Activated CD4-positive, alpha-beta T cell treated with anti-CD3 and anti-CD28 coated beads, Interleukin-2, Interleukin-6, amounts not matched to agents 100 ng/mL and 50 ng/mL, durations not matched to agents 16 hours and 8 hours (primary cell): ENCODE results near the gene BRD3.
"Not testable (repeated sequence)": the region's sequence is repeated elsewhere in the genome, so short reads cannot be mapped to it uniquely, and the experiment has no call there.

Experiments
- DNase-seq: peaks from one replicate; pipeline ENCODE4 v3.0.0-alpha.2; 2020

Gene BRD3

DNA sequence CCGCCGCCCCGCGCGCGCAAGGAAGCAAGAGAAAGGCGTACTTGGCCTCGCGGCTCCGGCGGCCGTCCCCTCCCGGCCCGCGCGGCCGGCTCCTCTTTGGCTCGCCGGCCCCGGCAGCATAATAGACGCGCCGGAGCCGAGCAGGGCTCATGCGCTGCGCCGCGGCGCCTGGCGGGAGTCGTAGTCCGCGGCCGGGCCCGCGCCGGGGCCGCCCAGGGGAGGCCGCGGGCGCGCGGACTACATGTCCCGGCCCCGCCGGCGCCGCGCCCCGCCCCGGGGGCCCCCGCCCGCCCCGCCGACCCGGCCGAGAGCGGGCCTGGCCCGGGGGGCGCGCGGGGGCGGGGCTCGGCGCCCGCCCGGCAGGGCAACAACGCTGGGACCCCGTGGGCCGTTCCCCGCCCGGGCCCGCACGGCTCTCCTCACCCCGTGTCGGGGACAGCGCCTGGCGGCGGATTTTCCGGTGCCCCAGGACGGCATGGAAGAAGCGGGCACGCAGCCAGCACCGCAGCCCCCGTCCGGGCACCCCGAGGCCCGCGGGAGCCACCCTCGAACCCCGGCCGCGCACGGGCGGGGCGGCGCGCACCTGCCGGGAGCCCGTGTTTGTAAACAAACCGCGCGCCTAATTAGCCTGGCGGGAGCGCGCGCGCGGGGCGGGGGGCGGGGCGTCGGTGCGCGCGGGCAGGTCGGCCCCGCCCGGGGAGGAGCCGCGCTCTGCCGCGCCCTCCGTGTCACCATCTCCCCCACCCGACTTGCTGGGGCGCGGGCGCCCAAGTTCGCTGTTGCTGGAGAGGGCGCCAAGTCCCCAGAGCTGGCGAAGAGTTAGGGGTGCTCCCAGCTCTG lies at the start of gene BRD3:
TSS of gene BRD3 (minus strand) at position 123 of the 840 bp plus-strand sequence. CDS start 14,549 bp downstream, outside the sequence.
- peak; percentile 88 for DNase-seq

DNA sequence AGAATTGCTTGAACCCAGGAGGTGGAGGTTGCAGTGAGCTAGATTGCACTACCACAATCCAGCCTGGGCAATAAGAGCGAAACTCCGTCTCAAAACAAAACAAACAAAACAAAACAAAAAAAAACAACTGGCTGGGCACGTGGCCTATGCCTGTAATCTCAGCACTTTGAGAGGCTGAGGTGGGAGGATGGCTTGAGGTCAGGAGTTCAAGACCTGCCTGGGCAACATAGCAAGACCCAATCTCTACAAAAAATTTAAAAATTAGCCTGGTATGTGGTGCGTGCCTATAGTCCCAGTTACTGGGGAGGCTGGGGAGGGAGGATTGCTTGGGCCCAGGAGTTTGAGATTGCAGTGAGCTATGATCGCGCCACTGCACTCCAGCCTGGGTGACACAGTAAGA lies 44.7 kb upstream of the BRD3 start:
- DNase-seq: no peak

DNA sequence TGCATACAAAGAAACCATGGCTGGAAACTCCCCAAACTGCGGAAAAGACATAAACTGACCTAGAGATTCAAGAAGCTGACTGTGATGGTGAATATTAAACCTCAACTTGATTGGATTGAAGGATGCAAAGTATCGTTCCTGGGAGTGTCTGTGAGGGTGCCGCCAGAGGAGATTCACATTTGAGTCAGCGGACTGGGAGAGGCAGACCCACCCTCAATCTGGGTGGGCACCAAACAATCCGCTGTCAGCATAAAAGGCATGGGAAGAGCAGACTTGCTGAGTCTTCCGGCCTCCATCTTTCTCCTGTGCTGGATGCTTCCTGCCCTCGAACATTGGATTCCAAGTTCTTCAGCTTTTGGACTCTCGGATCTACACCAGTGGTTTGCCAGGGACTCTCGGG lies 43.2 kb upstream of the BRD3 start:
- no peak for DNase-seq

DNA sequence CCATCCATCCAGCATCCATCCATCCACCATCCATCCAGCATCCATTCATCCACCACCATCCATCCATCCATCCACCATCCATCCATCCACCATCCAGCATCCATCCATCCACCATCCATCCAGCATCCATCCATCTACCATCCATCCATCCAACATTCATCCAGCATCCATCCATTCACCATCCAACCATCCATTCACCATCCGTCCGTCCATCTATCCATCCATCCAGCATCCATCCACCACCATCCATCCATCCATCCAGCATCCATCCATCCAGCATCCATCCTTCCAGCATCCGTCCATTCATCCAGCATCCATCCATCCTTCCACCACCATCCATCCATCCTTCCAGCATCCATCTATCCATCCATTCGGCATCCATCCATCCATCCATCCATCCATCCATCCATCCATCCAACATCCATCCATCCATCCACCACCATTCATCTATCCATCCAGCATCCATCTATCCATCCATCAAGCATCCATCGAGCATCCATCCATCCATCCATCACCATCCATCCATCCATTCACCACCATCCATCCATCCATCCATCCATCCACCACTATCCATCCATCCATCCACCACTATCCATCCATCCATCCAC lies 35.7 kb upstream of the BRD3 start:
- no peak for DNase-seq

DNA sequence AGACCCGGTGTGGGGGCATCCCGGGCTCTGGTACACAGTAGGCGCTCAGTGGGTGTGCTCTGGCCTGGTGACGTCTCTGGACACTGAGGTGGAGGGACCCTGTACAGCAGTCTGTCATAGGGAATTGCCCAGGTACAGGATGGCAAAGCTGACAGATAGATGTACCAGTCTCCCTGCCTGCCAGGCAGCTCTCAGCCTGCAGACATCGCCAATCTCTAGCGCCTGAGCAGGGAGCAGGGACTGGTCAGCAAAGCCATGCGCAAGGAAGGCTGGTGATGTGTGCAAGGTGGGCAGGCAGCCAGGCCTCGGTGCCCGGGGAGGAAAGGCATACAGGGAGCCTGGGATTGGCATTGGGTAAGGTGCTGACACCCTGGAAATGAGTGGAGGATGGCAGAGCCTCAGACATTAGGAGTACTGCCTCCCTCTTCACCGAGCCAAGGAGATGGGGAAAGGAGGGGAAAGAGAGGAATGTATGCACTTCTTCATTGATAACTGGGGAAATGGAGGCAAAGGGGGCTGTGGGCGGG lies 33.9 kb upstream of the BRD3 start:
- no peak for DNase-seq

DNA sequence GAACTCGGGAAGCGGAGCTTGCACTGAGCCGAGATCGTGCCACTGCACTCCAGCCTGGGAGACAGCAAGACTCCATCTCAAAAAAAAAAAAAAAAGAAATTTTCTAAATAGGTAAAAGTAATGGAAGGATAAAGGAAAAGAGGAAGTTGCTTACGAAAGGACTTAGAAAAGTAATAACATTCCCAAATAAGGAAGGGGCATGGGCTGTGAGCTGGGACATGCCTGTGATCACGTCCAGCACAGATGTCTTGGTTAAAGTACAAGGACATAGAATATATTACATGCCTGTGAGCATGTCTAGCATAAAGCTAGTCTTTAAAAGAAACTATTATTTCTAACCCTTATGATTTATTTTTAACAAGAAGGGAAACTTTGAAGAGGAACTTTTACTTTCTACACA lies 33.3 kb upstream of the BRD3 start:
- not testable (repeated sequence) for DNase-seq

DNA sequence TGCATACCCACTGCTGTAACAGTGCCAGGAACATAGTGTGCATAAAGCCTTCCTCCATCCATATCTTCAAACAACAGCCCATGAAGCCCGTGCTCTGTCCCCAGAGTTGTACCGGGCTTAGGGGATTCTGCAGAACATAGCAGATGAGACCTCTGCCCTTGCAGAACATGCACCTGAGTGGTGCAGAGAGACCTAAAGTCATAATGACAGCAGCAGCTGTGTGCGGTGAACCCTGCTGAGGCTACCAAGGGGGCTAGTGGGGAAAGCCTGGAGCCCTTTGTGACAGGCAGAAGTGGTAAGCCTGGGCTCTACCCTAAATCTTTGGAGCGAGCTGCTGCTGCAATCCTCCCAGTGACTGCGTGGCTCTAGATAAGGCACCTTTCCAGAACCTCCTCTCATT lies 32.2 kb upstream of the BRD3 start:
- DNase-seq: no peak

DNA sequence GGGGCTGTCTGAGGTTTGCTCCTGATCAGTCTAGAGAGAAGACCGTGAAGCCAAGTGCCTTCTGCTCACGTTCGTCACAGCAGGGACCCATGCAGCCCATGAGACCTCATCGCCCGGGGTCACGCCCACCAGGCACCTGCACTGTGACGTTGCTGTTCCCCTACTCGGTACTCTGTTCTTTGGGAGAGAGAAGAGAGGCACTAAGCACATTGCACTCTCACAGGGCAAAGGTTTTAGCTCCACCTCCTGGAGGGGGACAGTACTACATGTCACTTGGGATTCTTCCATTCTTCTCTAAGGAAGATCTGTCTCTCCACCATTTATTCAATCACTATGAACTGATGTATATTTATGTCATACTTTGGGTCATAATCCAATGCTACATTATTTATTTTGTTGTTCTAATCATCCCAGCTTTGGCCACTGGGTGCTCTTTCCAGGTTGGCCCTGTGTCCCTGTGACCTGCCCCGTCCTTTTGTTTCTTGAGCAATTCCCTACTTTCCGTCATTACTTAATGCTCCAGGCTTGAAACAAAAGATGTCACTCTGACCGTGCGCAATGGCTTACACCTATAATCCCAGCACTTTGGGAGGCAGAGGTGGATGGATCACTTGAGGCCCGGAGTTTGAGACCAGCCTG lies 31.4 kb upstream of the BRD3 start:
- DNase-seq: peak; percentile 71

DNA sequence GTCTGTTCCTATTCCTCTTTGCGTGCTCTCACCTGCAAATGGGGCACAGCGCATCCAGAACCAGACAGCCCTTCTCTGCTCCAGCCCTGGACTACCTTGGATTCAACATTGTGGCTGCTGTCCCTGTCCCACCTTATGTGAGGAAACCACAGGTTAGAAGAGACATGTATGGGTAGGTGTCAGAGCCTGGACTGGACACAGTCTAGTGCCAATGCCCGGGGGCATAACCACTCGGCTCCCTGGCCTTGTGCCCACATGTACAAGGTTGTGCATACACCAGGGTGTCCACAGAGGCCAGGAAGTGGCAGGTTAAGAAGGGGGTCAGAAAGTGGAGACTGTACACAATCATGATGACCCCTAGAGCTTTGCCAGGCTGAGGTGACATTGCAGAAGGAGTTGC lies 22.1 kb upstream of the BRD3 start:
- DNase-seq: no peak

DNA sequence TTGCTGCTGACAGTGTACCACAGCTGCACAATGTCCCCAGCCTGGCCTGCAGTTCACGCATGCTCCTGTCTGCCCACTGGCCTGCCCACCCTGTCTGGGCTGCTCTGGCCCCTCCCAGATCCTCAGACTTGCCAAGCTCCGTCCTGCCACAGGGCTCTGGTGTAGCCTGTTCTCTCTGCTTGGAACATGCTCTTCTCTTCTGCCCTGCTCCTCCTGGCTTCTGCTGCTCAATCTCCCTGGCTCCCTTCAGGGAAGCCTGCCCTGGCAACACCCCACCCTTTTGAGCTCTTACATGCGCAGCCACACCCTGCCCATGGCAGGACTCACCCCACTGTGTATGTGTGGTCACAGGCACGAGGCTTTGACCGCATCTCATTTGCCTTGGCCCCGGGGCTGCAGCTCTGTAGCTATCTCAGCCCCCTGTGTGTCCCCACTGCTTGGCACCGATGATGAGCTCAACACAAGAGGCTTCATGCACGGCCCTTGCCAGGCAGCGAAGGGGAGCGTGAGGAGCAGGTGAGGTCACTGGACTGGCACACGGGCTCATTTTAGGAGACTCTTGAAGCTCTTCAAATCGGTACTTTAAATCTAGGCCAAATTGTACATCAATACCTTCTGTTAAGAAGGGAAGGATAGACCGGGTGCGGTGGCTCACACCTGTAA lies 20.4 kb upstream of the BRD3 start:
- DNase-seq: no peak

DNA sequence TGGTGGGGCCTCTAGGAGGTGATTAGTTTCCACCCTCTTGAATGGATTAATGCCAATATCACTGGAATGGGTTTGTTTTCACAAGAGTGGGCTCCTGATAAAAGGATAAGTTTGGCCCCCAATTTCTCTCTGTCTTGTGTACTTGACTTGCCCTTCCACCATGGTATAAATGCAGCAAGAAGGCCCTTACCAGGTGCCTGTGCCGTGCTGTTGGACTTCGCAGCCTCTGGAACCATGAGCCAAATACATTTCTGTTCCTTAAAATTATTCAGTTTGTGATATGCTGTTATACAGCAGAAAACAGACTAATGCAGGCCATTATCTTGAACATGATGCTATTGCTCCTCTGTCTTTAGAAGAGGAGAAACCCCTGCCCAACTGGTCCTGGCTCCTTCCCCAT lies 17.8 kb upstream of the BRD3 start:
- no peak for DNase-seq

DNA sequence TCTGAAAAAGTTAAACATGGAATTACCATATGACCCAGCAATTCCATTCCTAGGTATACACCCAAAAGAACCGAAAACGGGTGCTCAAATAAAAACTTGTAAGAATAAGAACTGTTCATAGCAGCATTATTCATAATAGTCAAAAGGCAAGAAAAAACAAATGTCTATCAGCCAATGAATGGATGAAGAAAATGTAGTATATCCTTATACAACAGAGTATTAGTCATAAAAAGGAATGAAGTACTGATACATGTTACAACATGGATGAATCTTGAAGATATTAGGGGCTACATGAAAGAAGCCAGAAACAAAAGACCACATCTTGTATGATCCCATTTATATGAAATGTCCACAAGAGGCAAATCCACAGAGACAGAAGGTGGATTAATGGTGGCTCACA lies 15.6 kb upstream of the BRD3 start:
- DNase-seq: no peak

DNA sequence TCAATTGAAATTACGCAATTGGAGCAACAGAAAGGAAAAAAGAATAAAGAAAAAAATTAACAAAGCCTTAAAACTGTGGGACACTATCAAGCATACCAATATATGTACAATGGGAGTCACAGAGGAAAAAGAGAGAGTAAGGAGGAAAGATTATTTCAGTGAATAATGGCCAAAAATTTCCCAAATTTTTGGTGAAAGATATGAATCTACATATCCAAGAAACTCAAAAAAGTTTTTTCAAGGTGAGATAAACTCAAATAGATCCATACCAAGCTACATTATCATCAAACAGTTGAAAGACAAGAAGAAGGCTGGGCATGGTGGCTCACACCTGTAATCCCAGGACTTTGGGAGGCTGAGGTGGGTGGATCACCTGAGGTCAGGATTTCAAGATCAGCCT lies 8.8 kb upstream of the BRD3 start:
- no peak for DNase-seq

DNA sequence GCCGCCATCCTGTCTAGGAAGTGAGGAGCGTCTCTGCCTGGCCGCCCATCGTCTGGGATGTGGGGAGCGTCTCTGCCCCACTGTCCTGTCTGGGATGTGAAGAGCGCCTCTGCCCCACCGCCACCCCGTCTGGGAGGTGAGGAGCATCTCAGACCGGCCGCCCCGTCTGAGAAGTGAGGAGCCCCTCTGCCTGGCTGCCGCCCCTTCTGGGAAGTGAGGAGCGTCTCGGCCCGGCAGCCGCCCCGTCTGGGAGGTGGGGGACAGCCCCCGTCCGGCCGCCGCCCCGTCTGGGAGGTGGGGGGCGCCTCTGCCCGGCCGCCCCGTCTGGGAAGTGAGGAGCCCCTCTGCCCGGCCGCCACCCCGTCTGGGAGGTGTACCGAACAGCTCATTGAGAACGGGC lies 7.9 kb upstream of the BRD3 start:
- DNase-seq: not testable (repeated sequence)

DNA sequence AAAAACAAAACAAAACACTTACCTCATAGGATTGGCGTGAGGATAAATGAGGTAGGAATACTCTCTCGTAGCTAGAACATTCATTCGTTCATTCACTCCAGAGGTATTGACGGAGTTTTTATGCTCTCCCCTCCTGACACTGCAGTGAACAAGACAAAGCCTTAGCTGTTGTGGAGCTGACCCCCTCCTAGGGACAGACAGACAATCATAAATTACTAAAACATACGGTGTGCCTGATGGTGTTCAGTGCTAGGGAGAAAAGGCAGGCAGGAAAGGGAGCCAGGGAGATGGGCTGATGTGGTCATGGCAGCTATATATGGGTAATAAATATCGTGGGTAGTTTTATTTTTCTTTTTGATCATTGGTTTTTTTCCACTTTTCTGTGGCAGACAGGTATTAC lies 5.7 kb upstream of the BRD3 start:
- no peak for DNase-seq

DNA sequence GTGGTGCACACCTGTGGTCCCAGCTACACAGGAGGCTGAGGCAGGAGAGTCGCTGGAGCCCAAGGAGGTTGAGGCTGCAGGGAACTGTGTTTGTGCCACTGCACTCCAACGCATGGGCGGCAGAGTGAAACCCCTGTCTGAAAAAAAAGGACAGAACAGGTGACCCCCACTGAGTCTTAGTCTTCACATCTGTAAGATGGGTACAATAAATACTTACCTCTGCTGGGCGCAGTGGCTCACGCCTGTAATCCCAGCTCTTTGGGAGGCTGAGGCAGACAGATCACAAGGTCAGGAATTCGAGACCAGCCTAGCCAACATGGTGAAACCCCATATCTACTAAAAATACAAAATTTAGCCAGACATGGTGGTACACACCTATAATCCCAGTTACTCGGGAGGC lies 4.9 kb upstream of the BRD3 start:
- DNase-seq: not testable (repeated sequence)

DNA sequence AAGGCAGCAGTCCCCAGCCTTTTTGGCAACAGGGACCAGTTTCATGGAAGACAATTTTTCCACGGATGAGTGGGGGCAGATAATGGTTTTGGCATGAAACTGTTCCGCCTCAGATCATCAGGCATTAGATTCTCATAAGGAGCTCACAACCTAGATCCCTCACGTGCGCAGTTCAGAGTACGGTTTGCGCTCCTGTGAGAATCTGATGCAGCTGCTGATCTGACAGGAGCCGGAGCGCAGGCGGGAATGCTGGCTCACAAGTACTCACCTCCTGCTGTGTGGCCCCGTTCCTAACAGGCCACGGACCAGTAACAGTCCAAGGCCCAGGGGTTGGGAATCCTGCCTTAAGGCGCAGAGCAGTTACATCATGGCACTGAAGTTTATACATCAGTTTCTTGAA lies 3.3 kb upstream of the BRD3 start:
- no peak for DNase-seq

DNA sequence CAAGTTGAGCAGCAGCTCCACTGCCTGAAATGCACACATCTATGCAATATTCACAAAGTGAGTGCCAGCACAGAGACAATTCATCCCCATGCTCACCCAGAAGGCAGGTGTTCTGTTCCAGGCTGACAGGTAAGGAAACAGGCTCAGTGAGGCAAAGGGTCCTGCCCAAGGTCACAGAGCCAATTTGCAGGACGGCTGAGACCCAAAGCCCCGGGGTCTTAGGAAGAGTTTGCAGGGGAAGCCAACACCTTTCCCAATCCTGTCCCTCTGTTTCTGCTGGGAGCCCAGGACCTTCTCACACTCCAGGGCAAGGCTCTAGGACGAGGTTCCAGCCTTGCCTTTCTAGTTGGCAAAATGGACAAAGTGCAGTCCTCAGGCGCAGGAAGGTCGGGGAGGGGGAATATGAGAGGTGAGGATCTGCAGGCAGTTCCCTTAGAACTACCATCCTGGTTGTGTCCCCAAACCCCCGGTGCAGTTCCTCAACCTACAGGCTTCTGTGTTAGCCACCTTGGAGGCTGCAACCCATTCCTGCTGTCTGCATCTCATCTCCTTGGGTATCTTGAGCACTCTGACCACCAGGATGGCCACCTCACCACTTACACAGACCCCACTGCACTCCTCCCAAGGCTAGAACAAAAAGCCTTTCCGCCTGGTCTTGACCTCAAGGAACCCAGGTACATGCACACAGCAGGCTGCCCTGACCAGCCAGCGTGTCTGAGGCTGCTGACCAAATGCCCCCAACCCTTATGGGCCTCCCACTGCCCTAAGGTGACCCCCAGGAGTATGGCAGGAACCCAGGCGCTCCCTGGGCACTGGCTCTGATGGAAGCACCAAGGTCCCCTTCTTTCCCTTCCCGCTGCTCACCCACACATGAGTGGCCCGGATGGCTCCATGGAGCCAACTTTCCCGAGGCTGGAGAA lies 1.9 kb upstream of the BRD3 start:
- no peak for DNase-seq

DNA sequence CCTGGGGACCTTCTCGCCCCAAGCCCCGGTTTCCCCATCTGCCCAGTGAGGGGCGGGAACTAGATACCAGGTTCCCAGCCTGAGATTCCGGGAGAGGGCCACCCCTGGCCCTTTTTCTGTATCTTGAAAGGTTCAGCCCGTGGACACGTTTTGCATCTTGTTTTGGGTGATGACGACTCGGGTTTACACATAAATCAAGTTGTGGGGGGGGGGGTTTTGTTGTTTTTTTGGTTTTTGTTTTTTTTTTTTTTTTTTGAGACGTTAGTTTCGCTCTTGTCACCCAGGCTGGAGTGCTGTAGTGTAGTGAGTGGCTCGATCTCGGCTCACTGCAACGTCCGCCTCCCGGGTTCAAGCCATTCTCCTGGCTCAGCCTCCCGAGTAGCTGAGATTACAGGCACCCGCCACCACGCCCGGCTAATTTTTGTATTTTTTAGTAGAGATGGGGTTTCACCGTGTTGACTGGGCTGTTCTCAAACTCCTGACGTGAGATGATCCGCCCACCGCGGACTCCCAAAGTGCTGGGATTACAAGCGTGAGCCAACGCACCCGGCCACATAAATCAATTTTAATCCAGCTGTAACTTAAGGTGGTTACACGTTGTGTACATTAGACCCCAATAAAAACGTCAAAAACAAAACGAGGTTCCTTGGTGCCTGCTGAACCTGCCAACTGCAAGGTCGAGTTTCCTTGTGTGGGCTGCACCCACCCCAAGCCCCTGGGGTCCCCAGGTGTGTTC lies 1.1 kb upstream of the BRD3 start:
- no peak for DNase-seq

DNA sequence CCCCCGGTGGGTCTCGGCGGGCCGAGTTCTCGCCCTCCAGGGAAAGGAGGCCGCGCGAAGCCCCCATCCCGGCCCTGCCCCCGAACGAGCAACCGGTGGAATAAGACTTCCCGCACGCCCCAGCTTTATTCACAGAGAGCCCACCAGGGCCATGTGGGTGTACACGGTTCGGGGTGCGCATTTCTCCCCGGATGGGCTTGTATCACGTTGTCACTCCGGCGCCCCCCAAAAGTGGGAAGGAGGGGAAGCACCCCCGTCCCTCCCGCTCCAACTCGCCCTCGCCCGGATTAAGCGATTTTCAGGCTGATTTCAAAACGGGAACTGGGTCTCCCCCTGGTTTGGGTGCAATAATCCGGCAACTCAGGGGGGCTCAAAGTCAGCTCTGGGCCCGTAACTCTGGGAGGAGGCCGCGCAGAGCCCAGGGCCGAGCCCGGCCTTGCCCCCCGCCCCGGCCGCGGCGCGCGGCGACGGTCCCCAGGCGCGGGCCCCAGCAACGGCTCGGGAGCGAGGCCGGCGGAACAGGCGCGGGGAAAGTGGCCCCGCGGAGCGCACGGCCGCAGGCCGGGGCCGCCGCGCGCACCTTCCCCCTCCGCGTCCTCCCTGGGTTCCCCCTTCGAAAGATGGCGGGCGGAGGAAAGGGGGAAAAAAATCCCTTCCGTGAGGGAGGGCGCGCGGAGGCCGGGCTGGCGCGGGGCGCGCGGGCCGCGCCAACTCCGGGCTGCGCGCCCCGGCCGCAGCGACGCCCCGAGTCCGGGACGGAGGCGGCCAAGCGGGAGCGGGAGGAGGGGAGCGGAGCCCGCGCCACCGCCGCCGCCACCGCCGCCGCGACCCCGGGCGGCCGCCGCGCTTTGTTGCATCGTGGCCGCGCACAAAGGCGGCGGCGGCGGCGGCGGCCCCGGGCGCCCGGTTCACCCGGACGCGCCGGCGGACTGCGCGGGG lies 644 bp downstream of the BRD3 start:
- DNase-seq: peak; percentile 32
